Measurements from ENCODE around the gene CLEC5A. TPM values are rescaled to one million over a fixed set of nuclear protein-coding genes. Genes with fewer than 3 reads are reported as not detected.

CLEC5A gene
- total RNA-seq: not detected in 2 replicates

GRCh38 chr7:141946796-141947195 lies at the start of gene CLEC5A:
TSS of gene CLEC5A (minus strand) at chr7:141946974. CDS start at chr7:141946292, 682 bp downstream.

GRCh38 chr7:141973673-141974072 lies 26.9 kb upstream of the CLEC5A start, which contains the start of gene TAS2R38:
TSS of gene TAS2R38 (minus strand) at chr7:141973773. CDS start at chr7:141973689, 84 bp downstream.

GRCh38 chr7:141916099-141916498 lies 30.7 kb downstream of the CLEC5A start, which contains the start of gene OR9A4:
TSS of gene OR9A4 (plus strand) at chr7:141916399. CDS start at chr7:141918876, 2,477 bp downstream.

Other genes starting within 250 kb of the CLEC5A start
- gene DENND11, start 244.8 kb downstream of the CLEC5A start, total RNA-seq: 6.5 and 6.6 TPM in 2 replicates
- gene WEE2, start 238.6 kb downstream of the CLEC5A start, total RNA-seq: under 0.01 TPM in 1 of 2 replicates, not detected in the other
- gene SSBP1, start 208.6 kb downstream of the CLEC5A start, total RNA-seq: 57.4 and 72.3 TPM in 2 replicates
- gene TAS2R3, start 182.9 kb downstream of the CLEC5A start, total RNA-seq: 0.81 and 1.2 TPM in 2 replicates
- 0.61 and 0.81 TPM in 2 replicates for gene TAS2R4, start 170.3 kb downstream of the CLEC5A start, total RNA-seq
- gene TAS2R5, start 156.8 kb downstream of the CLEC5A start, total RNA-seq: 0.24 and 1.6 TPM in 2 replicates
- gene PRSS37, start 105.5 kb downstream of the CLEC5A start, total RNA-seq: not detected in 2 replicates
- not detected in 2 replicates for gene OR9A4, start 30.6 kb downstream of the CLEC5A start, total RNA-seq
- gene TAS2R38, start 26.8 kb upstream of the CLEC5A start, total RNA-seq: not detected in 2 replicates
- 0.12 and 0.16 TPM in 2 replicates for gene MGAM, start 48.9 kb upstream of the CLEC5A start, total RNA-seq
- not detected in 2 replicates for gene MGAM2, start 164.7 kb upstream of the CLEC5A start, total RNA-seq

All from hair follicle dermal papilla cell (primary cell).